D721Med (cell line): Measurements from ENCODE around the gene C19orf73.

Experiments used
- DNase-seq: peaks from one replicate; pipeline ENCODE4 v3.0.0; 2011; ENCODE audit warnings: low spot score; ENCODE audit not compliant: insufficient read length
- FAIRE-seq: peaks from 2 replicates; lab custom pipeline; 2011; peaks lifted over from hg19 to GRCh38; lab: Jason Lieb, UNC
- TF ChIP-seq, protein P1 (sequence below): IDR thresholded peaks from 2 replicates; pipeline ENCODE4 v1.5.1; 2012; ENCODE audit warnings: mild to moderate bottlenecking, control low read depth; ENCODE audit not compliant: insufficient read depth; ENCODE audit errors: missing control alignments

Gene C19orf73

GRCh38 chr19:49119411-49120324 is 725 bp upstream of the C19orf73 start, which contains the start of gene PPFIA3:
PPFIA3 (plus strand) TSS chr19:49119544; CDS start chr19:49127874, 8,330 bp downstream.
- no peak for FAIRE-seq
- TF ChIP-seq, protein P1, sequence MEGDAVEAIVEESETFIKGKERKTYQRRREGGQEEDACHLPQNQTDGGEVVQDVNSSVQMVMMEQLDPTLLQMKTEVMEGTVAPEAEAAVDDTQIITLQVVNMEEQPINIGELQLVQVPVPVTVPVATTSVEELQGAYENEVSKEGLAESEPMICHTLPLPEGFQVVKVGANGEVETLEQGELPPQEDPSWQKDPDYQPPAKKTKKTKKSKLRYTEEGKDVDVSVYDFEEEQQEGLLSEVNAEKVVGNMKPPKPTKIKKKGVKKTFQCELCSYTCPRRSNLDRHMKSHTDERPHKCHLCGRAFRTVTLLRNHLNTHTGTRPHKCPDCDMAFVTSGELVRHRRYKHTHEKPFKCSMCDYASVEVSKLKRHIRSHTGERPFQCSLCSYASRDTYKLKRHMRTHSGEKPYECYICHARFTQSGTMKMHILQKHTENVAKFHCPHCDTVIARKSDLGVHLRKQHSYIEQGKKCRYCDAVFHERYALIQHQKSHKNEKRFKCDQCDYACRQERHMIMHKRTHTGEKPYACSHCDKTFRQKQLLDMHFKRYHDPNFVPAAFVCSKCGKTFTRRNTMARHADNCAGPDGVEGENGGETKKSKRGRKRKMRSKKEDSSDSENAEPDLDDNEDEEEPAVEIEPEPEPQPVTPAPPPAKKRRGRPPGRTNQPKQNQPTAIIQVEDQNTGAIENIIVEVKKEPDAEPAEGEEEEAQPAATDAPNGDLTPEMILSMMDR, result no peak
- no peak for DNase-seq

- TF ChIP-seq, protein P1, result no peak
Observed at GRCh38 chr19:49117677-49118564, 1.0 kb downstream of the C19orf73 start.

GRCh38 chr19:49116544-49116943 is 2.4 kb downstream of the C19orf73 start:
- DNase-seq (no peak), FAIRE-seq (no peak)

More at GRCh38 chr19:49117677-49118564, 1.0 kb downstream of the C19orf73 start:
- no peak for FAIRE-seq
- no peak for DNase-seq

DNA sequence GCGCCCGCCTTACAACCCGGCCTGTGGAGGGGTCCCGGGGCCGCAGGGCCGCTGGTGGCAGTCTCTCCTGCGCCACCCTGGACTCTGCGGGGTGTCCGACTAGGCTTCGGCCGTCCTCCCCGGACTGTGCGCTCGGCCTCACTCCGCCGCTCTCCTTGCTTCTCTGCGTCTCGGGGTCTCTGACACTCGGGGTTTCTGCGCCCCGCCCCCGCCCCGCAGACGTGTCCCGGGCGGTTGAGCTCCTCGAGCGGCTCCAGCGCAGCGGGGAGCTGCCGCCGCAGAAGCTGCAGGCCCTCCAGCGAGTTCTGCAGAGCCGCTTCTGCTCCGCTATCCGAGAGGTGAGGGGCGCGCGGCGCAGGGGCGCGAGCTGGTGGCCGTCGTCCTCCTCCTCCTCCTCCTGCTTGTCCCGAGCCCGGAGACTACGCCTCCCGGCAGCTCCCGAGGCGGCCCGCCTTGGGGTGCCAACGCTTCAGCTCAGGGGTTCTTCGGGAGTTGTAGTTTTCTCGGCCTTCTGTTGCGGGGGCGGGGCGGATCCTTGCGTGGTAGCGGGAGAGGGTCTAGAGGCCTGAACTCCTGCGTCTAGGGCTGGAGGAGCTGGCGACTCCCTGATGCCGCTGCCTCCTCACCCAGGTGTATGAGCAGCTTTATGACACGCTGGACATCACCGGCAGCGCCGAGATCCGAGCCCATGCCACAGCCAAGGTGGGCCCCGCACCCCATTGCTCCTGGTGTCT is 4.1 kb downstream of the C19orf73 start:
- FAIRE-seq (no peak), DNase-seq (no peak)
- TF ChIP-seq, protein P1, result no peak

More at GRCh38 chr19:49116544-49116943, 2.4 kb downstream of the C19orf73 start:
- TF ChIP-seq, protein P1, result no peak

GRCh38 chr19:49113762-49114629 is 4.9 kb downstream of the C19orf73 start, which contains the start of gene LIN7B:
LIN7B (plus strand) TSS chr19:49114370; CDS start chr19:49114405, 35 bp downstream.
- DNase-seq, result peak; percentile 85
- FAIRE-seq, result no peak
- TF ChIP-seq, protein P1, result peak; percentile 43
